Right atrium auricular region (tissue), 2 donors: ENCODE measurements around the gene PXDN. TPM values are rescaled to one million over a fixed set of nuclear protein-coding genes. Genes with fewer than 3 reads are reported as not detected.

ENCODE experiments used
- DNase-seq: peaks from one replicate; pipeline ENCODE4 v3.0.0-alpha.2; 2019; ENCODE audit warnings: low spot score
- H3K27ac ChIP-seq, 2 donors: fragments of 200-600 bp; sonication (generic); 1 replicate in 1 of 2; 2 replicates in 1 of 2; pipeline ENCODE4 v1.5.1; 2016 to 2019
- H3K27me3 ChIP-seq, 2 donors: fragments of 200-600 bp; sonication (generic); one replicate each; pipeline versions ENCODE4 v1.5.1 to v1.6.0; 2017 to 2019
- H3K36me3 ChIP-seq: fragments of 200-600 bp; sonication (generic); one replicate; pipeline ENCODE4 v1.5.1; 2016
- H3K4me1 ChIP-seq, 2 donors: fragments of 200-600 bp; sonication (generic); one replicate each; pipeline versions ENCODE4 v1.5.1 to v1.6.0; 2017 to 2019
- H3K4me3 ChIP-seq, 2 donors: fragments of 200-600 bp; sonication (generic); 1 replicate in 1 of 2; 2 replicates in 1 of 2; pipeline ENCODE4 v1.5.1; 2017 to 2019; ENCODE audit warnings: mild to moderate bottlenecking in 1 of 2, moderate library complexity in 1 of 2
- H3K9me3 ChIP-seq, 2 donors: fragments of 200-600 bp; sonication (generic); one replicate each; pipeline ENCODE4 v1.5.1; 2019
- CTCF ChIP-seq, 2 donors: fragments of 200-600 bp; sonication (generic); IDR thresholded peaks; one replicate each; pipeline ENCODE4 v1.5.1; 2019; ENCODE audit warnings: antibody characterized with exemption in 2 of 2
- total RNA-seq, 2 donors: library from RNA; depleted of rRNA; stranded (reverse); fragments of >200 nt; gene quantifications; one replicate each; pipeline ENCODE4 v1.1.0, GENCODE V29; 2016

PXDN gene
- total RNA-seq, 2 donors from 2014 or later = 25.4 to 26.9 TPM

DNA sequence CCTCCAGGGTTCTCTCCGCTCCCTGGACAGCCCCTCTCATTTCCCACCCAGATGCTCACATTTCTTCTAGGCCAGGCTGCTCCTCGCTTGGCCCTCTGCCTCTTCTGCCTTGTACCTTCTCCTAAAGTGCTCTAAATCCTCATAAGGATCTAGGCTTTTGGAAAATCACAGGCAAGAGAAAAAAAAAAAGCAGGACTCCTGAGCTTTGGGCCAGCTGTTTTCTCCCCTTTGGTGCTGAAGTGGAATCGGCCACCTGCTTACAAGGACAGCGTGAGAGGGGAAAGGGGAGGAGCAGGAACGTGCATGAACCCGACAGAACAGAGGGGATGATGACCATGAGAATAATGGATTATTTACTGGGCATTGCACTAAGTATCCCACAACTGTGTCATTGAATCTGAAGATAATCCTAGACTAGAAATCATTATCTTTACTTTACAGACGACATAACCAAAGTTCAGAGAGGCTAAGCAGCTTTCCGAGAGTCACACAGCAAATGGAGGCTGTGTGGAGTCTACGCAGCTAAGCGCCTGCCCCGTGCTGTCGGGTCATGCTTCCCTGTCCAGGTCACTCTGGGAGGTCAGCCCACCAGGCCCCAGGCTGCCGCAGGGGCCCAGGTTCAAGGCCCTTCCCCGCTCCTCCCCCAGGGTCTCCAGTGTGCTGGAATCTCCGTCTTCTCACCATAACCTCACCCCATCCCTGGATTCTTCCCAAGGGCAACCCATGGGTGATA, 141.9 kb downstream of the PXDN start:
- H3K9me3 ChIP-seq = no peaks in the 10 kb centered on the region
- DNase-seq = no peak
- no peak overlapping the region for H3K4me3 ChIP-seq
- TF ChIP-seq CTCF (IDR thresholded peaks at IDR 0.05) = no peak
- H3K4me1 ChIP-seq = peaks cover 0 to 41% of the 10 kb centered on the region in 2 donors
- H3K27ac ChIP-seq = peak overlapping the region; percentile 19 to 37
- H3K36me3 ChIP-seq = no peaks in the 10 kb centered on the region
- no peaks in the 10 kb centered on the region for H3K27me3 ChIP-seq

- no peaks in the 10 kb centered on the region for H3K9me3 ChIP-seq
- no peak overlapping the region for H3K4me3 ChIP-seq
- no peak for TF ChIP-seq CTCF (IDR thresholded peaks at IDR 0.05)
- peak overlapping the region; percentile 37 to 53 for H3K27ac ChIP-seq
- DNase-seq = no peak
- H3K36me3 ChIP-seq = no peaks in the 10 kb centered on the region
- peaks cover 0 to 41% of the 10 kb centered on the region in 2 donors for H3K4me1 ChIP-seq
- no peaks in the 10 kb centered on the region for H3K27me3 ChIP-seq
Observed at GRCh38 chr2:1601471-1602277, 142.6 kb downstream of the PXDN start.

- H3K9me3 ChIP-seq = no peaks in the 10 kb centered on the region
- TF ChIP-seq CTCF (IDR thresholded peaks at IDR 0.05) = no peak
- peak overlapping the region; percentile 37 to 53 for H3K27ac ChIP-seq
- H3K27me3 ChIP-seq = no peaks in the 10 kb centered on the region
- H3K4me3 ChIP-seq = no peak overlapping the region
- H3K36me3 ChIP-seq = no peaks in the 10 kb centered on the region
- H3K4me1 ChIP-seq = peaks cover 0 to 37% of the 10 kb centered on the region in 2 donors
- DNase-seq = no peak
Observed at GRCh38 chr2:1601067-1601412, 143.3 kb downstream of the PXDN start.

GRCh38 chr2:1600191-1601066, 143.9 kb downstream of the PXDN start:
- Histone ChIP-seq H3K27me3 (no peaks in the 10 kb centered on the region), H3K9me3 (no peaks in the 10 kb centered on the region), H3K27ac (peak overlapping the region; percentile 37 to 53), H3K4me1 (peaks cover 0 to 31% of the 10 kb centered on the region in 2 donors), H3K36me3 (no peaks in the 10 kb centered on the region), H3K4me3 (no peak overlapping the region)
- TF ChIP-seq CTCF (IDR thresholded peaks at IDR 0.05) = no peak
- DNase-seq = peak; percentile 55

GRCh38 chr2:1599301-1600085, 144.8 kb downstream of the PXDN start:
- no peaks in the 10 kb centered on the region for H3K27me3 ChIP-seq
- TF ChIP-seq CTCF (IDR thresholded peaks at IDR 0.05) = no peak
- no peak overlapping the region for H3K27ac ChIP-seq
- no peaks in the 10 kb centered on the region for H3K9me3 ChIP-seq
- peaks cover 0 to 22% of the 10 kb centered on the region in 2 donors for H3K4me1 ChIP-seq
- no peak overlapping the region for H3K4me3 ChIP-seq
- peak; percentile 40 for DNase-seq
- H3K36me3 ChIP-seq = no peaks in the 10 kb centered on the region
